SU-DHL-6 (cell line): Measurements from ENCODE around the gene MYL12A.

Source experiments
- H2AFZ ChIP-seq: fragments of 200-600 bp; sonication (generic); 2 replicates; pipeline ENCODE4 v1.6.1; 2014; ENCODE audit warnings: low read depth, mild to moderate bottlenecking, moderate library complexity, mixed read lengths, antibody characterized with exemption, low read length; ENCODE audit not compliant: severe bottlenecking
- H3F3A ChIP-seq: fragments of 200-600 bp; shearing (Covaris generic); 2 replicates; pipeline ENCODE4 v1.6.0; 2016; ENCODE audit warnings: antibody characterized with exemption, mild to moderate bottlenecking; ENCODE audit not compliant: insufficient read depth
- H3K27ac ChIP-seq: fragments of 200-600 bp; sonication (generic); 2 replicates; pipeline ENCODE4 v1.5.1; 2016; ENCODE audit warnings: low read depth, mild to moderate bottlenecking, low read length, moderate library complexity, mixed read lengths
- H3K27me3 ChIP-seq: fragments of 200-600 bp; sonication (generic), shearing (Covaris generic); 2 replicates; pipeline ENCODE4 v1.6.0; 2014; ENCODE audit warnings: mild to moderate bottlenecking, low read length
- H3K36me3 ChIP-seq: fragments of 200-600 bp; sonication (generic); 2 replicates; pipeline ENCODE4 v1.6.1; 2014; ENCODE audit warnings: mild to moderate bottlenecking, low read length, mixed read lengths
- H3K4me2 ChIP-seq: fragments of 300-600, 200-600 bp; shearing (Covaris generic), sonication (generic); 2 replicates; pipeline ENCODE4 v1.6.0; 2014; ENCODE audit warnings: low read length, low read depth, mild to moderate bottlenecking; ENCODE audit not compliant: poor library complexity, severe bottlenecking
- H3K4me3 ChIP-seq: fragments of 200-600 bp; sonication (generic); 2 replicates; pipeline ENCODE4 v1.5.1; 2014; ENCODE audit warnings: antibody characterized with exemption, low read length, mild to moderate bottlenecking, mixed read lengths; ENCODE audit not compliant: insufficient read depth, poor library complexity, severe bottlenecking
- H3K79me2 ChIP-seq: fragments of 200-600 bp; sonication (generic); 2 replicates; pipeline ENCODE4 v1.6.1; 2014; ENCODE audit warnings: mild to moderate bottlenecking, low read length, moderate library complexity; ENCODE audit not compliant: insufficient read depth
- H3K9ac ChIP-seq: fragments of 200-600 bp; sonication (generic); 2 replicates; pipeline ENCODE4 v1.7.0; 2014; ENCODE audit warnings: mild to moderate bottlenecking, low read length
- H3K9me2 ChIP-seq: fragments of 200-600 bp; sonication (generic); replicated peaks from 2 replicates; pipeline ENCODE4 v1.6.1; 2014; ENCODE audit warnings: low read length; ENCODE audit not compliant: insufficient read depth
- H3K9me3 ChIP-seq: fragments of 200-600 bp; sonication (generic); 2 replicates; pipeline ENCODE4 v1.6.1; 2014; ENCODE audit warnings: low read length, mixed read lengths; ENCODE audit not compliant: insufficient read depth
- H4K20me1 ChIP-seq: fragments of 200-600 bp; sonication (generic); 2 replicates; pipeline ENCODE4 v1.6.1; 2014; ENCODE audit warnings: low read depth, mild to moderate bottlenecking, antibody characterized with exemption, low read length, moderate library complexity, mixed read lengths
- CTCF ChIP-seq: fragments of 200-600 bp; sonication (generic); IDR thresholded peaks from one replicate; pipeline ENCODE4 v1.5.1; 2017; ENCODE audit warnings: antibody characterized with exemption, mild to moderate bottlenecking, low read length, moderate library complexity; ENCODE audit not compliant: insufficient read depth, poor library complexity, severe bottlenecking
- EZH2phosphoT487 ChIP-seq: fragments of 200-600 bp; sonication (generic), shearing (Covaris generic); conservative IDR thresholded peaks from 2 replicates; pipeline ENCODE4 v1.6.1; 2018; ENCODE audit warnings: mild to moderate bottlenecking, antibody characterized with exemption, low read length, moderate library complexity, mixed read lengths

Gene MYL12A

GRCh38 chr18:3223356-3223755, 24.2 kb upstream of the MYL12A start:
- no peak overlapping the region for H3K4me2 ChIP-seq
- H3K79me2 ChIP-seq: no peaks in the 10 kb centered on the region
- H4K20me1 ChIP-seq: no peaks in the 10 kb centered on the region
- no peak overlapping the region for H3K9ac ChIP-seq
- no peaks in the 10 kb centered on the region for H3K9me3 ChIP-seq
- H3F3A ChIP-seq: no peaks in the 10 kb centered on the region
- H3K27ac ChIP-seq: no peak overlapping the region
- TF ChIP-seq EZH2phosphoT487 (no peak), CTCF (no peak)
- H2AFZ ChIP-seq: no peak overlapping the region
- H3K9me2 ChIP-seq: no peaks in the 10 kb centered on the region
- H3K36me3 ChIP-seq: no peaks in the 10 kb centered on the region
- no peaks in the 10 kb centered on the region for H3K27me3 ChIP-seq
- no peak overlapping the region for H3K4me3 ChIP-seq

- Histone ChIP-seq H3K27ac (no peak overlapping the region), H3K9me3 (no peaks in the 10 kb centered on the region), H3K36me3 (no peaks in the 10 kb centered on the region), H3K4me3 (no peak overlapping the region), H3K79me2 (no peaks in the 10 kb centered on the region), H3K9ac (no peak overlapping the region), H4K20me1 (no peaks in the 10 kb centered on the region), H3F3A (no peaks in the 10 kb centered on the region), H2AFZ (no peak overlapping the region), H3K27me3 (no peaks in the 10 kb centered on the region), H3K4me2 (no peak overlapping the region), H3K9me2 (no peaks in the 10 kb centered on the region)
- no peak for TF ChIP-seq CTCF
- TF ChIP-seq EZH2phosphoT487: no peak
Measured at GRCh38 chr18:3224223-3224622, 23.4 kb upstream of the MYL12A start.

GRCh38 chr18:3225588-3225987, 22.0 kb upstream of the MYL12A start:
- H4K20me1 ChIP-seq: no peaks in the 10 kb centered on the region
- H2AFZ ChIP-seq: no peak overlapping the region
- H3K27ac ChIP-seq: no peak overlapping the region
- no peak for TF ChIP-seq EZH2phosphoT487
- no peak for TF ChIP-seq CTCF
- H3K9me2 ChIP-seq: no peaks in the 10 kb centered on the region
- no peak overlapping the region for H3K9ac ChIP-seq
- no peaks in the 10 kb centered on the region for H3K36me3 ChIP-seq
- no peaks in the 10 kb centered on the region for H3K9me3 ChIP-seq
- H3K4me3 ChIP-seq: no peak overlapping the region
- no peaks in the 10 kb centered on the region for H3K27me3 ChIP-seq
- H3K4me2 ChIP-seq: no peak overlapping the region
- H3F3A ChIP-seq: no peaks in the 10 kb centered on the region
- H3K79me2 ChIP-seq: no peaks in the 10 kb centered on the region
